Astrocyte (in vitro differentiated cells and primary cell): ENCODE measurements around the gene PLPPR4.

Experiments used
- EZH2 ChIP-seq: IDR thresholded peaks from 2 replicates; pipeline ENCODE4 v1.6.1; 2012; ENCODE audit warnings: mild to moderate bottlenecking, low read length, inconsistent platforms; ENCODE audit not compliant: insufficient read depth
- TF ChIP-seq, protein P1 (sequence below): IDR thresholded peaks from 2 replicates; pipeline ENCODE4 v1.5.1; 2011; ENCODE audit warnings: low read depth, mild to moderate bottlenecking, inconsistent platforms, low read length, moderate library complexity; ENCODE audit not compliant: insufficient read depth

- TF ChIP-seq, protein P1, sequence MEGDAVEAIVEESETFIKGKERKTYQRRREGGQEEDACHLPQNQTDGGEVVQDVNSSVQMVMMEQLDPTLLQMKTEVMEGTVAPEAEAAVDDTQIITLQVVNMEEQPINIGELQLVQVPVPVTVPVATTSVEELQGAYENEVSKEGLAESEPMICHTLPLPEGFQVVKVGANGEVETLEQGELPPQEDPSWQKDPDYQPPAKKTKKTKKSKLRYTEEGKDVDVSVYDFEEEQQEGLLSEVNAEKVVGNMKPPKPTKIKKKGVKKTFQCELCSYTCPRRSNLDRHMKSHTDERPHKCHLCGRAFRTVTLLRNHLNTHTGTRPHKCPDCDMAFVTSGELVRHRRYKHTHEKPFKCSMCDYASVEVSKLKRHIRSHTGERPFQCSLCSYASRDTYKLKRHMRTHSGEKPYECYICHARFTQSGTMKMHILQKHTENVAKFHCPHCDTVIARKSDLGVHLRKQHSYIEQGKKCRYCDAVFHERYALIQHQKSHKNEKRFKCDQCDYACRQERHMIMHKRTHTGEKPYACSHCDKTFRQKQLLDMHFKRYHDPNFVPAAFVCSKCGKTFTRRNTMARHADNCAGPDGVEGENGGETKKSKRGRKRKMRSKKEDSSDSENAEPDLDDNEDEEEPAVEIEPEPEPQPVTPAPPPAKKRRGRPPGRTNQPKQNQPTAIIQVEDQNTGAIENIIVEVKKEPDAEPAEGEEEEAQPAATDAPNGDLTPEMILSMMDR, result no peak
- no peak for TF ChIP-seq EZH2
These were observed 23.7 kb upstream of the PLPPR4 start for GRCh38 chr1:99240621-99241020.
